GM12874 (cell line): ENCODE measurements around the gene SKA1.

ENCODE experiments used
- CTCF ChIP-seq: IDR thresholded peaks from 2 replicates; pipeline ENCODE4 v1.5.1; 2011; ENCODE audit warnings: low read depth, mild to moderate bottlenecking, control low read depth, low read length, moderate library complexity; ENCODE audit not compliant: insufficient read depth

Gene SKA1

GRCh38 chr18:50395093-50395492 lies 20.2 kb downstream of the SKA1 start:
- no peak for TF ChIP-seq CTCF

GRCh38 chr18:50396005-50396660 lies 21.3 kb downstream of the SKA1 start:
- TF ChIP-seq CTCF, result no peak

- no peak for TF ChIP-seq CTCF
Measured at GRCh38 chr18:50397023-50397422, 22.2 kb downstream of the SKA1 start.

DNA sequence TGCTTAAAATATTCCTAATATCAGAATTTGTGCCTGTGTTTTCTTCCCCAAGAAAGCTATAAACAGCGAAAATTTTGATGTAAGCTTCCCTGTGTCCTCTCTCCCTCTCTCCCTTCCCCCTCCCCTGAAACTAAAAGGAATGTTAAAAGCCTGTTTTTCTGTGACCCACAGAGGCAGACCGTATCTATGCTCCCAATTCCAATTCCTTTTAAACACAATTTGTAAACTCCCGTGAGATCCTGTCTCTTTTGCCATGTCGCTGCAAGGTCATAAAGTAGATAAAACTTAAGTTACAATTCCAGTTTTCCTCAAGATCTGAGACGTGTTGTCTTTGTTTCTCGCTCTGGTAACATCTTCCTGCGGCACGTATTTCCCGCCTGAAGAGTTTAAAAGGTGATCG lies 23.3 kb downstream of the SKA1 start:
- no peak for TF ChIP-seq CTCF

DNA sequence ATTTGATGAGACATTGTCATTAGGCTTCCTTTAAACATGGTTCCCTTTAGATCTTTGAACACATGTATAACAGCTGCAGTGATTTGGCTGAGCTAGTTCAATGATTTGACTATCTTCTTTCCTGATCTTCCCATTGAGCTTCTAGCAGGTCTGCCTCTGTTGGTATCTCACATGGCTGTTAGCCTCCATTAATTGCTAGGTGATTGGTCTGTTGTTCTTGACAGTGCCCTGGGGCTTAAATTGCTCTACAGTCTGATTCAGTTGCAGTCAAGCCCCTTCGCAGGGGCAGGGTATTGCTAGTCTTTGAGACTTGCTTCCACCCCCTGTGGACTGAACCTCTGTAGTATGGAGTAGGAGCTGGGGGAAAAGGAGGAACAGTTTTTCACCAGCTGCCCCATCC lies 24.1 kb downstream of the SKA1 start:
- no peak for TF ChIP-seq CTCF

GRCh38 chr18:50399582-50399981 lies 24.7 kb downstream of the SKA1 start:
- no peak for TF ChIP-seq CTCF

DNA sequence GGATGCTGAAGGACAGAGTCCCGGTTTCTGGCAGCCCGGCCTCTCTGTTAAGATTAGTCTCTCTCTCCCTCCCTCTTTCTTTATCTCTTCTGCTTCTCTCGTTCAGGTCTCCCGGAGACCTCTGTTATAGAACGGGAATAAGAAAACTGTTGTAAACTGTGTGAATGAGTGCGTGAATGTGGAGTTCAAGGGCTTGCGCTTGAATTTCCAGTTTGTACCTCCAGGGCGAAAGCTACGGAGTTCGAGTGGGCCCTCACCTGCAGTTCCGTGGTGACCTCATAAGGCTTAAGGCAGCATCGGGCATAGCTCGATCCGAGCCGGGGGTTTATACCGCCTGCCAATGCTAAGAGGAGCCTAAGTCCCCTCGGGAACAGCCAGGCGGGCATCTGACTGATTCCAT lies 26.4 kb downstream of the SKA1 start:
- no peak for TF ChIP-seq CTCF
